HFFc6 (cell line): ENCODE data around the gene ZNF343. TPM values are rescaled to one million over a fixed set of nuclear protein-coding genes. Genes with fewer than 3 reads are reported as not detected.

Experiments
- DNase-seq: peaks from one replicate; pipeline ENCODE4 v3.0.0-alpha.2; 2018
- H3K27ac Mint-ChIP-seq: 2 replicates; pipeline ENCODE4 v1.8.0; 2020; ENCODE audit warnings: mild to moderate bottlenecking, mixed read lengths
- H3K27me3 Mint-ChIP-seq: 2 replicates; pipeline ENCODE4 v1.8.0; 2021; ENCODE audit warnings: mild to moderate bottlenecking, moderate library complexity, mixed read lengths; ENCODE audit not compliant: insufficient read depth
- H3K36me3 Mint-ChIP-seq: 2 replicates; pipeline ENCODE4 v1.8.0; 2021; ENCODE audit warnings: low read depth, mixed read lengths
- H3K4me1 Mint-ChIP-seq: 2 replicates; pipeline ENCODE4 v1.8.0; 2020; ENCODE audit warnings: low read depth, mixed read lengths
- H3K4me3 Mint-ChIP-seq: 2 replicates; pipeline ENCODE4 v1.8.0; 2020; ENCODE audit warnings: mild to moderate bottlenecking, moderate library complexity, mixed read lengths
- H3K9me3 Mint-ChIP-seq: 2 replicates; pipeline ENCODE4 v1.8.0; 2020; ENCODE audit warnings: mild to moderate bottlenecking, mixed read lengths
- total RNA-seq, 6 experiments: library from RNA; stranded (reverse); fragmentation: NEBNext Ultra II Directional; extraction: Animal tissue kit (Norgen Biotek cat#: 25700); gene quantifications; 2 replicates in 1 of 6; 3 replicates in 5 of 6; pipeline ENCODE4 v1.2.3, GENCODE V29; 2021
- TF ChIP-seq, protein P1 (sequence below): fragments of 200-600 bp; sonication (generic); IDR thresholded peaks from 2 replicates; pipeline ENCODE4 v1.5.0; 2021; ENCODE audit warnings: antibody characterized with exemption, mild to moderate bottlenecking

ZNF343 gene
- total RNA-seq, 6 experiments from 2014 or later, result 6.4 to 9.4 (median 8.8) TPM

DNA sequence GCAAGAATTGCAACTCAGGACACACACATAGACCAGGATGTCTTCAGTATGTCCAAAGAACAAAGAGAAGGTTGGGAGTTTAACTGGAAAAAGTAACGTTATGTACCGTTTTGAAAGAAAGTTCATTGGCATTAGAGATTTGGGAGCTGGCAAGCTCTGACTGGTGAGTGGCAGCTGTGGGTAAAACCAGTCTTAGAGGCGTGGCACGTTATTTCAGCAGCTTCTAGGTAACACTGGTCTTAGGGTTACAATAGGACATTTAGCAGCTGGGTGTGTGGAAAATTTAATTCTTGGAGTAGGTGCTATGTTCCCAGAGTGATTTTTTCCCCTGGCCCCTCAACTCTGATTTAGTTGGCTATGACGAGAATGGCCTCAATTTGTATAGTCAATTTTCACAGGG lies 57.3 kb downstream of the ZNF343 start:
- H3K9me3 Mint-ChIP-seq, result no peaks in the 10 kb centered on the region
- TF ChIP-seq, protein P1, sequence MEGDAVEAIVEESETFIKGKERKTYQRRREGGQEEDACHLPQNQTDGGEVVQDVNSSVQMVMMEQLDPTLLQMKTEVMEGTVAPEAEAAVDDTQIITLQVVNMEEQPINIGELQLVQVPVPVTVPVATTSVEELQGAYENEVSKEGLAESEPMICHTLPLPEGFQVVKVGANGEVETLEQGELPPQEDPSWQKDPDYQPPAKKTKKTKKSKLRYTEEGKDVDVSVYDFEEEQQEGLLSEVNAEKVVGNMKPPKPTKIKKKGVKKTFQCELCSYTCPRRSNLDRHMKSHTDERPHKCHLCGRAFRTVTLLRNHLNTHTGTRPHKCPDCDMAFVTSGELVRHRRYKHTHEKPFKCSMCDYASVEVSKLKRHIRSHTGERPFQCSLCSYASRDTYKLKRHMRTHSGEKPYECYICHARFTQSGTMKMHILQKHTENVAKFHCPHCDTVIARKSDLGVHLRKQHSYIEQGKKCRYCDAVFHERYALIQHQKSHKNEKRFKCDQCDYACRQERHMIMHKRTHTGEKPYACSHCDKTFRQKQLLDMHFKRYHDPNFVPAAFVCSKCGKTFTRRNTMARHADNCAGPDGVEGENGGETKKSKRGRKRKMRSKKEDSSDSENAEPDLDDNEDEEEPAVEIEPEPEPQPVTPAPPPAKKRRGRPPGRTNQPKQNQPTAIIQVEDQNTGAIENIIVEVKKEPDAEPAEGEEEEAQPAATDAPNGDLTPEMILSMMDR, result no peak
- DNase-seq, result no peak
- no peak overlapping the region for H3K4me3 Mint-ChIP-seq
- H3K27ac Mint-ChIP-seq, result no peak overlapping the region
- H3K36me3 Mint-ChIP-seq, result no peaks in the 10 kb centered on the region
- H3K4me1 Mint-ChIP-seq, result peaks cover 23% of the 10 kb centered on the region
- peaks cover 8% of the 10 kb centered on the region for H3K27me3 Mint-ChIP-seq

DNA sequence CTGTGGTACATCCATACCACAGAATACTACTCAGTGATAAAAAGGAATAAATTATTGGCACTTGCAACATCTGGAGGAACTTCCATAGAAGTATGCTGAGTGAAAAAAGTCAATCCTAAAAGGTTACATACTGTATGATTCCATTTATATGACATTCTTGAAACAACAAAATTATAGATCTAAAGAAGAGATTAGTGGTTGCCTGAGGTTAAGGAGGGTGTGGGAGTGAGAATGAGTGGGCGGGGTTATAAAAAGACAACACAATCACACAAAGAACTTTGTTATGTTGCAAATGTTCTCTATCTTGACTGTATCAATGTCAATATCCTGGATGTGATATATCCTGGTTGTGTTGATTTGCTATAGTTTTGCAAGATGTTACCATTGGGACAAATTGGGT lies 59.3 kb downstream of the ZNF343 start:
- H3K36me3 Mint-ChIP-seq, result no peaks in the 10 kb centered on the region
- DNase-seq, result no peak
- H3K4me1 Mint-ChIP-seq, result peaks cover 19% of the 10 kb centered on the region
- no peak overlapping the region for H3K27ac Mint-ChIP-seq
- TF ChIP-seq, protein P1, result no peak
- H3K4me3 Mint-ChIP-seq, result no peak overlapping the region
- peaks cover 6% of the 10 kb centered on the region for H3K27me3 Mint-ChIP-seq
- H3K9me3 Mint-ChIP-seq, result no peaks in the 10 kb centered on the region

DNA sequence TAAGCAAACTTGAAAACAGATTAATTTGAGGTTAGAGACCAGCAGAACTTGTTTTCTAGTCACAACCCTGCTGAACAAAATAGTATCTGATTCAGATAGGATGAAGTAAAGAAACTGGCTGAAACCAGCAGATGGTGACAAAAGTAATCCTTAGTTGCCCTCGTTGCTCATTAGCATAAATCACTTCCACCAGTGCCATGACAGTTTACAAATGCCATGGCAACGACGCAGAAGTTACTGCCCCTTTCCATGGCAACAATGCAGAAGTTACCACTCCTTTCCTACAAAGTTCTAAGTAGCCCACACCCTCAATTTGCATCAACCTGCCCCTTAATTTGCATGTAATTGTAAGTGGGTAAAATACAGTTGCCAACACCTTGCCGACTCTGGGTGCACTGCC lies 61.9 kb downstream of the ZNF343 start:
- Mint-ChIP-seq H3K4me3 (no peak overlapping the region), H3K27ac (no peak overlapping the region), H3K27me3 (peaks cover 10% of the 10 kb centered on the region)

More for the DNA sequence above, 61.9 kb downstream of the ZNF343 start:
- Mint-ChIP-seq H3K36me3 (no peaks in the 10 kb centered on the region), H3K9me3 (no peaks in the 10 kb centered on the region), H3K4me1 (peaks cover 15% of the 10 kb centered on the region)
- DNase-seq, result no peak
- TF ChIP-seq, protein P1, result no peak

Other genes starting within 250 kb of the ZNF343 start
- under 1 TPM in 2 of 6 experiments, not detected in 4; 0.09 to 0.15 TPM for gene TGM3, start 212.9 kb downstream of the ZNF343 start, total RNA-seq
- gene TGM6, start 128.0 kb downstream of the ZNF343 start, total RNA-seq, result not detected
- gene SNRPB, start 38.1 kb downstream of the ZNF343 start, total RNA-seq, result 100 to 1,000 TPM; 155 to 240 (median 208) TPM
- not detected for gene TMC2, start 27.7 kb upstream of the ZNF343 start, total RNA-seq
- gene NOP56, start 143.7 kb upstream of the ZNF343 start, total RNA-seq, result 100 to 1,000 TPM; 151 to 222 (median 165) TPM
- gene IDH3B, start 155.3 kb upstream of the ZNF343 start, total RNA-seq, result 10 to 100 TPM; 63.1 to 87.8 (median 79.8) TPM
- under 1 TPM in 3 of 6 experiments, not detected in 3; 0.14 to 0.48 (median 0.46) TPM for gene EBF4, start 183.9 kb upstream of the ZNF343 start, total RNA-seq